ENCODE data around the gene MRPL55. TPM values are rescaled to one million over a fixed set of nuclear protein-coding genes. Genes with fewer than 3 reads are reported as not detected.

The MRPL55 gene
- total RNA-seq, 2 donors from 2014 or later = 42.3 to 48.6 TPM

- H3K27me3 Mint-ChIP-seq = no peaks in the 10 kb centered on the region
- H3K4me3 Mint-ChIP-seq = no peak overlapping the region
Observed at GRCh38 chr1:228150461-228151179, 41.5 kb upstream of the MRPL55 start.

GRCh38 chr1:228150120-228150460, 41.0 kb upstream of the MRPL55 start:
- no peak overlapping the region for H3K4me3 Mint-ChIP-seq
- no peak for ATAC-seq (replicated peaks)

More at GRCh38 chr1:228150461-228151179, 41.5 kb upstream of the MRPL55 start:
- peaks cover 12% of the 10 kb centered on the region for H3K36me3 Mint-ChIP-seq (ENCODE audit: low read depth)
- no peak overlapping the region for H3K27ac Mint-ChIP-seq
- no peaks in the 10 kb centered on the region for H3K9me3 Mint-ChIP-seq
- no peak for ATAC-seq (replicated peaks)
- H3K4me1 Mint-ChIP-seq = peaks cover 7% of the 10 kb centered on the region

GRCh38 chr1:228149406-228150119, 40.5 kb upstream of the MRPL55 start, which contains the start of gene GJC2:
Gene GJC2, plus strand, starts transcription at chr1:228149930. Its CDS starts 7,829 bp downstream, at chr1:228157759.
- no peaks in the 10 kb centered on the region for H3K27me3 Mint-ChIP-seq
- no peaks in the 10 kb centered on the region for H3K9me3 Mint-ChIP-seq
- H3K4me3 Mint-ChIP-seq = no peak within 1 kb of the TSS
- ATAC-seq (replicated peaks) = peak; percentile 5
- peaks cover 20% of the 10 kb centered on the region for H3K36me3 Mint-ChIP-seq (ENCODE audit: low read depth)
- H3K4me1 Mint-ChIP-seq = no peaks in the 10 kb centered on the region
- H3K27ac Mint-ChIP-seq = no peak within 1 kb of the TSS

More at GRCh38 chr1:228150120-228150460, 41.0 kb upstream of the MRPL55 start:
- peaks cover 5% of the 10 kb centered on the region for H3K4me1 Mint-ChIP-seq
- H3K27ac Mint-ChIP-seq = no peak overlapping the region
- H3K27me3 Mint-ChIP-seq = no peaks in the 10 kb centered on the region
- H3K9me3 Mint-ChIP-seq = no peaks in the 10 kb centered on the region
- peaks cover 15% of the 10 kb centered on the region for H3K36me3 Mint-ChIP-seq (ENCODE audit: low read depth)

GRCh38 chr1:228148935-228149405, 39.9 kb upstream of the MRPL55 start:
- Mint-ChIP-seq H3K9me3 (no peaks in the 10 kb centered on the region), H3K27ac (no peak overlapping the region), H3K36me3 (ENCODE audit: low read depth) (peaks cover 20% of the 10 kb centered on the region), H3K4me3 (no peak overlapping the region), H3K27me3 (no peaks in the 10 kb centered on the region), H3K4me1 (peaks cover 3% of the 10 kb centered on the region)
- ATAC-seq (replicated peaks) = no peak

GRCh38 chr1:228148196-228148861, 39.2 kb upstream of the MRPL55 start:
- no peaks in the 10 kb centered on the region for H3K27me3 Mint-ChIP-seq
- peaks cover 9% of the 10 kb centered on the region for H3K4me1 Mint-ChIP-seq
- peaks cover 27% of the 10 kb centered on the region for H3K36me3 Mint-ChIP-seq (ENCODE audit: low read depth)
- ATAC-seq (replicated peaks) = no peak
- no peaks in the 10 kb centered on the region for H3K9me3 Mint-ChIP-seq
- no peak overlapping the region for H3K4me3 Mint-ChIP-seq
- no peak overlapping the region for H3K27ac Mint-ChIP-seq

GRCh38 chr1:228147768-228148167, 38.7 kb upstream of the MRPL55 start:
- Mint-ChIP-seq H3K27me3 (no peaks in the 10 kb centered on the region), H3K36me3 (ENCODE audit: low read depth) (peaks cover 32% of the 10 kb centered on the region), H3K9me3 (no peaks in the 10 kb centered on the region), H3K4me3 (no peak overlapping the region), H3K4me1 (peaks cover 14% of the 10 kb centered on the region), H3K27ac (no peak overlapping the region)
- no peak for ATAC-seq (replicated peaks)

GRCh38 chr1:228147151-228147693, 38.1 kb upstream of the MRPL55 start:
- H3K27me3 Mint-ChIP-seq = no peaks in the 10 kb centered on the region
- ATAC-seq (replicated peaks) = no peak
- peaks cover 14% of the 10 kb centered on the region for H3K4me1 Mint-ChIP-seq
- H3K9me3 Mint-ChIP-seq = no peaks in the 10 kb centered on the region
- no peak overlapping the region for H3K4me3 Mint-ChIP-seq
- H3K36me3 Mint-ChIP-seq (ENCODE audit: low read depth) = peaks cover 38% of the 10 kb centered on the region
- no peak overlapping the region for H3K27ac Mint-ChIP-seq

GRCh38 chr1:228146417-228147150, 37.5 kb upstream of the MRPL55 start:
- Mint-ChIP-seq H3K27me3 (no peaks in the 10 kb centered on the region), H3K36me3 (ENCODE audit: low read depth) (peaks cover 44% of the 10 kb centered on the region)

GRCh38 chr1:228145463-228146416, 36.6 kb upstream of the MRPL55 start:
- ATAC-seq (replicated peaks) = no peak
- Mint-ChIP-seq H3K9me3 (no peaks in the 10 kb centered on the region), H3K27me3 (no peaks in the 10 kb centered on the region), H3K4me1 (peaks cover 14% of the 10 kb centered on the region), H3K4me3 (no peak overlapping the region), H3K36me3 (ENCODE audit: low read depth) (peaks cover 53% of the 10 kb centered on the region), H3K27ac (no peak overlapping the region)

More at GRCh38 chr1:228146417-228147150, 37.5 kb upstream of the MRPL55 start:
- Mint-ChIP-seq H3K4me3 (no peak overlapping the region), H3K4me1 (peaks cover 14% of the 10 kb centered on the region), H3K9me3 (no peaks in the 10 kb centered on the region), H3K27ac (no peak overlapping the region)
- no peak for ATAC-seq (replicated peaks)

- H3K27ac Mint-ChIP-seq = no peak overlapping the region
- H3K36me3 Mint-ChIP-seq (ENCODE audit: low read depth) = peaks cover 59% of the 10 kb centered on the region
Observed at GRCh38 chr1:228144993-228145343, 35.9 kb upstream of the MRPL55 start.

GRCh38 chr1:228144193-228144992, 35.3 kb upstream of the MRPL55 start:
- H3K9me3 Mint-ChIP-seq = no peaks in the 10 kb centered on the region
- no peak overlapping the region for H3K27ac Mint-ChIP-seq
- H3K4me3 Mint-ChIP-seq = peak overlapping the region; percentile 98
- peaks cover 14% of the 10 kb centered on the region for H3K4me1 Mint-ChIP-seq
- H3K36me3 Mint-ChIP-seq (ENCODE audit: low read depth) = peaks cover 62% of the 10 kb centered on the region
- ATAC-seq (replicated peaks) = no peak
- H3K27me3 Mint-ChIP-seq = no peaks in the 10 kb centered on the region

More at GRCh38 chr1:228144993-228145343, 35.9 kb upstream of the MRPL55 start:
- Mint-ChIP-seq H3K4me1 (peaks cover 14% of the 10 kb centered on the region), H3K9me3 (no peaks in the 10 kb centered on the region), H3K27me3 (no peaks in the 10 kb centered on the region), H3K4me3 (no peak overlapping the region)
- ATAC-seq (replicated peaks) = no peak

- ATAC-seq (replicated peaks) = no peak
- Mint-ChIP-seq H3K27ac (peak overlapping the region; percentile 42), H3K27me3 (no peaks in the 10 kb centered on the region), H3K9me3 (no peaks in the 10 kb centered on the region), H3K4me1 (peaks cover 14% of the 10 kb centered on the region), H3K36me3 (ENCODE audit: low read depth) (peaks cover 62% of the 10 kb centered on the region), H3K4me3 (peak overlapping the region; percentile 98)
Observed at GRCh38 chr1:228143480-228144192, 34.5 kb upstream of the MRPL55 start.
